Immature natural killer cell (primary cell): ENCODE measurements around the gene HYAL2. TPM values are rescaled to one million over a fixed set of nuclear protein-coding genes. Genes with fewer than 3 reads are reported as not detected.
"Not testable (repeated sequence)": the region's sequence is repeated elsewhere in the genome, so short reads cannot be mapped to it uniquely, and the experiment has no call there.

Experiments used
- DNase-seq, 3 donors: peaks; one replicate each; pipeline ENCODE4 v3.0.0; 2022; ENCODE audit warnings: mixed read lengths in 1 of 3
- H3K27ac Mint-ChIP-seq, 6 donors: one replicate each; pipeline ENCODE4 v1.8.0; 2020; ENCODE audit warnings: mixed read lengths in 6 of 6, mild to moderate bottlenecking in 5 of 6, inconsistent platforms in 4 of 6, moderate library complexity in 3 of 6
- H3K27me3 Mint-ChIP-seq, 3 donors: one replicate each; pipeline ENCODE4 v1.8.0; 2020 to 2021; ENCODE audit warnings: low read depth in 3 of 3, mild to moderate bottlenecking in 3 of 3, mixed read lengths in 3 of 3, moderate library complexity in 3 of 3, inconsistent platforms in 1 of 3
- H3K36me3 Mint-ChIP-seq, 3 donors: one replicate each; pipeline ENCODE4 v1.8.0; 2020; ENCODE audit warnings: mixed read lengths in 3 of 3, inconsistent platforms in 2 of 3, mild to moderate bottlenecking in 2 of 3
- H3K4me1 Mint-ChIP-seq, 2 donors: one replicate each; pipeline ENCODE4 v1.8.0; 2020; ENCODE audit warnings: inconsistent platforms in 2 of 2, mild to moderate bottlenecking in 2 of 2, mixed read lengths in 2 of 2, moderate library complexity in 1 of 2
- H3K4me3 Mint-ChIP-seq, 5 donors: one replicate each; pipeline ENCODE4 v1.8.0; 2020; ENCODE audit warnings: mild to moderate bottlenecking in 5 of 5, mixed read lengths in 5 of 5, inconsistent platforms in 3 of 5, moderate library complexity in 3 of 5
- H3K9me3 Mint-ChIP-seq, 6 donors: one replicate each; pipeline ENCODE4 v1.8.0; 2020; ENCODE audit warnings: mild to moderate bottlenecking in 6 of 6, mixed read lengths in 6 of 6, inconsistent platforms in 4 of 6, moderate library complexity in 3 of 6
- polyA plus RNA-seq, 3 donors: library from polyadenylated mRNA; unstranded; fragments of 300-500 nt; fragmentation: Illumina TruSeq; gene quantifications; one replicate each; pipeline ENCODE4 v1.2.3, GENCODE V29; 2021

HYAL2 gene
- polyA plus RNA-seq, 3 donors from 2014 or later: 4.9 to 15.0 (median 10.8) TPM

GRCh38 chr3:50321336-50322114 is 1.0 kb downstream of the HYAL2 start:
- Mint-ChIP-seq H3K4me1 (peaks cover 44 to 46% of the 10 kb centered on the region in 2 donors), H3K27ac (peak overlapping the region; percentile 80 to 92 (median 88)), H3K4me3 (peak overlapping the region; percentile 81 to 86 (median 85)), H3K36me3 (no peaks in the 10 kb centered on the region), H3K9me3 (no peaks in the 10 kb centered on the region), H3K27me3 (peaks cover 0 to 3% (median 2%) of the 10 kb centered on the region in 3 donors)
- peak; percentile 80 to 82 (median 81) for DNase-seq

DNA sequence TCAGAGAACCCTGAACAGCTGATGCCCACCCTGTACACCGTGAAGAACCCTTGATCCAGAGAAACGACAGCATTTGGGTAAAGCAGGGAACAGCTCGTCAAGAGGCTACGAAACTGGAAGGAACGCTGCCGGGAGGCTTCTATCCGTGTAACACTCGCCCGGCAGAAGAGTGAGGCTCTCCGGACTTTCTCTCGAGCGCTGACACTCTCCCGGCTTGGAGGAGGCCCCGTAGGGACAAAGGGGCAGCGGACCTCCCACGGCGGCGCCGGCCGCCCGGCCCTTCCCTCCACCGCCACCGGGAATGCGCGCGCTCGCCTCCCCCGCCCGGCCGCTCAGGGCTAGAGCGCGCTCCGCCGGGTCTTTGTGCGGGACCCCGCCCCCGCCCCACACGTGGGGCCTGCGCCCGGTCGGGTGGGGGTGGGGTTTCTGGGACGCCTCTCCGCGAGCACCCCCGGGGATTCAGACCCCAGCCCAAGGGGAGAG is 1.7 kb downstream of the HYAL2 start:
- Mint-ChIP-seq H3K27ac (peak overlapping the region; percentile 69 to 94 (median 90)), H3K9me3 (no peaks in the 10 kb centered on the region), H3K4me1 (peaks cover 48 to 50% of the 10 kb centered on the region in 2 donors), H3K4me3 (peak overlapping the region; percentile 91 to 96 (median 94)), H3K36me3 (no peaks in the 10 kb centered on the region), H3K27me3 (peaks cover 0 to 4% (median 4%) of the 10 kb centered on the region in 3 donors)
- DNase-seq: no peak

- Mint-ChIP-seq H3K27ac (peak overlapping the region in 5 of 6 donors; percentile 78 to 94 (median 90)), H3K4me3 (peak overlapping the region; percentile 91 to 96 (median 94)), H3K9me3 (no peaks in the 10 kb centered on the region), H3K27me3 (peaks cover 0 to 4% (median 4%) of the 10 kb centered on the region in 3 donors), H3K4me1 (peaks cover 49 to 51% of the 10 kb centered on the region in 2 donors), H3K36me3 (peaks cover 0 to 3% (median 2%) of the 10 kb centered on the region in 3 donors)
- DNase-seq: no peak
Observed at GRCh38 chr3:50319894-50320625, 2.5 kb downstream of the HYAL2 start.

GRCh38 chr3:50319181-50319893 is 3.2 kb downstream of the HYAL2 start:
- no peaks in the 10 kb centered on the region for H3K9me3 Mint-ChIP-seq
- no peak for DNase-seq

DNA sequence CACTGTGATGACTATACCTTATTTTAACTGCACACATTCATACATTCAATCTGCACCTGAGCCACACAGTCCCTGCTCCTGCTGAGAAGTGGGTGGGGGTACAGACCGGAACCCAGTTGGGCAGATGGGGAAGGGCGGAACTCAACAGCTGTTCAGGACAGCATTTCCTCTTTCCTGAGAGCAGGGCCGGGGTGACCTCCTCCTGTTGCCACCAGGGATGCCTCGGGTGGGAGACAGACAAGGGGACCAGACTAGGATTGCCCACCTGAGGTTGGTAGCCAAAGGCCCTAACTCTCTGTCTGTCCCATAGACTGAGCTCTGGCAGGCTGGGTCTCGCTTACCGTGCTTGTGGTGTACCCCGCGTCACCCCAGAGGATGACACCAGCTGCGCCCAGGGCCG is 3.9 kb downstream of the HYAL2 start:
- Mint-ChIP-seq H3K27ac (peak overlapping the region; percentile 71 to 79 (median 75)), H3K27me3 (peaks cover 0 to 4% (median 4%) of the 10 kb centered on the region in 3 donors), H3K4me1 (peaks cover 48 to 49% of the 10 kb centered on the region in 2 donors), H3K36me3 (peaks cover 0 to 6% (median 4%) of the 10 kb centered on the region in 3 donors), H3K4me3 (peak overlapping the region; percentile 65 to 96 (median 72)), H3K9me3 (no peaks in the 10 kb centered on the region)
- no peak for DNase-seq

More at GRCh38 chr3:50319181-50319893, 3.2 kb downstream of the HYAL2 start:
- H3K4me1 Mint-ChIP-seq: peaks cover 43 to 46% of the 10 kb centered on the region in 2 donors
- peaks cover 0 to 4% (median 4%) of the 10 kb centered on the region in 3 donors for H3K27me3 Mint-ChIP-seq
- H3K36me3 Mint-ChIP-seq: peaks cover 0 to 4% (median 3%) of the 10 kb centered on the region in 3 donors
- peak overlapping the region in 5 of 6 donors; percentile 74 to 79 (median 76) for H3K27ac Mint-ChIP-seq
- peak overlapping the region; percentile 62 to 96 (median 74) for H3K4me3 Mint-ChIP-seq

- H3K4me3 Mint-ChIP-seq: peak overlapping the region in 4 of 5 donors; percentile 59 to 96 (median 72)
- H3K27me3 Mint-ChIP-seq: peaks cover 0 to 4% (median 4%) of the 10 kb centered on the region in 3 donors
- peaks cover 0 to 6% (median 4%) of the 10 kb centered on the region in 3 donors for H3K36me3 Mint-ChIP-seq
- no peak for DNase-seq
- no peaks in the 10 kb centered on the region for H3K9me3 Mint-ChIP-seq
- H3K27ac Mint-ChIP-seq: peak overlapping the region in 3 of 6 donors; percentile 74 to 79 (median 76)
- H3K4me1 Mint-ChIP-seq: peaks cover 48 to 49% of the 10 kb centered on the region in 2 donors
Observed at GRCh38 chr3:50318163-50318562, 4.4 kb downstream of the HYAL2 start.

DNA sequence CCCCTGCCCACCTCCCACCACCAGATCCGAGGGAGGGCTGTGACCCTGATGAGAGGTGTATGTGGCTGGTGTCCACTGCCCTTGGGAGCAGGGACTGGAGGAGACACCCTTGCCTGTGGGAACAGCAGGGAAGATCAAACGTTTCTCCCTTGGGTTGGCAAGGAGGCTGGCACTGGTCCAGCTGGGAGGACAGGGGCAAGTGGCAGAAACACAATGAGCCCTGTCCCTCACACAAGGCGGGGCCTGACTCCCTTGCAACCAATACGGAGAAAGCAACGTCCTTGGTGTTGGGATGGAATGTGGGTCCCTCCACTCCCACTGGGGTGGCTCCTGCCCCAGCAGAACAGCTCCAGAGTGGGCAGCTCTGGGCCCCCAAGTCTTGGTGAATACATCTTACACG is 5.2 kb downstream of the HYAL2 start:
- peaks cover 0 to 6% (median 4%) of the 10 kb centered on the region in 3 donors for H3K36me3 Mint-ChIP-seq
- H3K9me3 Mint-ChIP-seq: no peaks in the 10 kb centered on the region
- peaks cover 46 to 49% of the 10 kb centered on the region in 2 donors for H3K4me1 Mint-ChIP-seq
- peak overlapping the region in 1 of 5 donors; percentile 12 for H3K4me3 Mint-ChIP-seq
- DNase-seq: no peak
- H3K27ac Mint-ChIP-seq: peak overlapping the region in 1 of 6 donors; percentile 61
- H3K27me3 Mint-ChIP-seq: peaks cover 0 to 5% (median 4%) of the 10 kb centered on the region in 3 donors

GRCh38 chr3:50316657-50317242 is 5.8 kb downstream of the HYAL2 start:
- Mint-ChIP-seq H3K27ac (peak overlapping the region; percentile 34 to 89 (median 70)), H3K4me1 (peaks cover 46 to 49% of the 10 kb centered on the region in 2 donors), H3K9me3 (no peaks in the 10 kb centered on the region), H3K36me3 (peaks cover 0 to 6% (median 4%) of the 10 kb centered on the region in 3 donors), H3K27me3 (peaks cover 0 to 5% (median 4%) of the 10 kb centered on the region in 3 donors), H3K4me3 (peak overlapping the region; percentile 45 to 70 (median 52))
- DNase-seq: no peak

DNA sequence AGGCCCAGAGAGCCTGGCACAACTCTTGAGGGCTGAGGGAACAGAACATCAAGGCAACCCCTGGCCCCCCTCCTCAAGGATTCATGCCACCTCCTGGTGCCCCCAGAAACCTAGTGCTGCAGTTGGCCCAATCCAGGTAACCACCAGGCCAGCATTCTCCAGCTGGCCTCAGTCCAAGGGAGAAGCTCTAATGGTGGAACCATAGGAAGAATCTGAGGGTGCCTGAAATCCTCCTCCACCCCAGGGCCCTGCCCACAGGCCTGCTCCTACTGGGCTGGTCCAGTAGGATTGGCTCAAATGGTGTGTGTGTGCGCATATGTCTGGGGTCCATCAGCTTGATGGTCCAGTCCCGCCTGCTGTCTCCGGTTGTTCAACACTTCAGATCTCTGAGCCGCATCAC is 7.7 kb downstream of the HYAL2 start:
- Mint-ChIP-seq H3K27ac (no peak overlapping the region), H3K4me1 (peaks cover 36 to 39% of the 10 kb centered on the region in 2 donors), H3K36me3 (peaks cover 0 to 6% (median 4%) of the 10 kb centered on the region in 3 donors), H3K9me3 (no peaks in the 10 kb centered on the region), H3K4me3 (no peak overlapping the region), H3K27me3 (peaks cover 0 to 4% (median 3%) of the 10 kb centered on the region in 3 donors)
- DNase-seq: no peak

GRCh38 chr3:50314342-50314741 is 8.2 kb downstream of the HYAL2 start:
- DNase-seq: no peak
- H3K9me3 Mint-ChIP-seq: no peaks in the 10 kb centered on the region
- H3K27ac Mint-ChIP-seq: peak overlapping the region in 2 of 6 donors; percentile 31 to 43
- no peak overlapping the region for H3K4me3 Mint-ChIP-seq
- peaks cover 0 to 4% (median 3%) of the 10 kb centered on the region in 3 donors for H3K27me3 Mint-ChIP-seq
- H3K36me3 Mint-ChIP-seq: peaks cover 0 to 6% (median 4%) of the 10 kb centered on the region in 3 donors
- H3K4me1 Mint-ChIP-seq: peaks cover 32 to 34% of the 10 kb centered on the region in 2 donors

DNA sequence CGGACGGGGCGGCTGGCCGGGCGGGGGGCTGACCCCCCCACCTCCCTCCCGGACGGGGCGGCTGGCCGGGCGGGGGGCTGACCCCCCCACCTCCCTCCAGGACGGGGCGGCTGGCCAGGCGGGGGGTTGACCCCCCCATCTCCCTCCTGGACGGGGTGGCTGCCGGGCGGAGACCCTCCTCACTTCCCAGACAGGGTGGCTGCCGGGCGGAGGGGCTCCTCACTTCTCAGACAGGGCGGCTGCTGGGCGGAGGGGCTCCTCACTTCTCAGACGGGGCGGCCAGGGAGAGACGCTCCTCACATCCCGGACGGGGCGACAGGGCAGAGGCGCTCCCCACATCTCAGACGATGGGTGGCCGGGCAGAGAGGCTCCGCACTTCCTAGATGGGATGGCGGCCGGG is 10.5 kb downstream of the HYAL2 start:
- H3K36me3 Mint-ChIP-seq, H3K9me3 Mint-ChIP-seq, H3K27me3 Mint-ChIP-seq, H3K4me3 Mint-ChIP-seq, DNase-seq, H3K27ac Mint-ChIP-seq: not testable (repeated sequence)
- peaks cover 17 to 18% of the 10 kb centered on the region in 2 donors for H3K4me1 Mint-ChIP-seq

- H3K4me1 Mint-ChIP-seq: peaks cover 10 to 14% of the 10 kb centered on the region in 2 donors
- peaks cover 0 to 3% (median 0%) of the 10 kb centered on the region in 3 donors for H3K27me3 Mint-ChIP-seq
- H3K4me3 Mint-ChIP-seq: no peak overlapping the region
- DNase-seq: no peak
- no peaks in the 10 kb centered on the region for H3K36me3 Mint-ChIP-seq
- H3K9me3 Mint-ChIP-seq: no peaks in the 10 kb centered on the region
- no peak overlapping the region for H3K27ac Mint-ChIP-seq
Observed at GRCh38 chr3:50304601-50305000, 17.9 kb downstream of the HYAL2 start.
